ENCODE results near the gene SUSD4.

DNA sequence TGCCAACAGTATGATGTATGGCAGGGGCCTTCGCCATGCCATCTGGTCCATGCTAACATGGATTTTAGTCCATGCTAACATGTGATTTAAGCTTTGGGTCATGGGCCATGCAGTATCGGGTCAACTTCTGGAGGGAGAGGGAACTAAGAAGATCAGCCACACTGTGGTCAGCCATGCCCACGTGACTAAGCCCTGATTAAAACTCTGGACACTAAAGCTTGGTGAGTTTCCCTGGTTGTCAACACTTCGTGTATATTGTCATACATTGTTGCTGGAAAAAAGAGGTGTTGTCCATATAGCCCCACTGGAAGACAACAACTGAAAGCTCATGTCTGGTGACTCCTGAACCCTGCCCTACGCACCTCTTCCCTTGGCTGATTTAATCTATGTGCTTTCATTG, 90.5 kb downstream of the SUSD4 start:
- TF ChIP-seq CTCF (IDR thresholded peaks at IDR 0.05) (no peak), POLR2A (IDR thresholded peaks at IDR 0.05) (no peak)

Data from uterus (tissue), 2 donors.